ENCODE measurements around the gene DCANP1. TPM values are rescaled to one million over a fixed set of nuclear protein-coding genes. Genes with fewer than 3 reads are reported as not detected.

DCANP1 gene
- total and polyA plus RNA-seq, 4 donors = 0.09 to 0.51 (median 0.28) TPM

DNA sequence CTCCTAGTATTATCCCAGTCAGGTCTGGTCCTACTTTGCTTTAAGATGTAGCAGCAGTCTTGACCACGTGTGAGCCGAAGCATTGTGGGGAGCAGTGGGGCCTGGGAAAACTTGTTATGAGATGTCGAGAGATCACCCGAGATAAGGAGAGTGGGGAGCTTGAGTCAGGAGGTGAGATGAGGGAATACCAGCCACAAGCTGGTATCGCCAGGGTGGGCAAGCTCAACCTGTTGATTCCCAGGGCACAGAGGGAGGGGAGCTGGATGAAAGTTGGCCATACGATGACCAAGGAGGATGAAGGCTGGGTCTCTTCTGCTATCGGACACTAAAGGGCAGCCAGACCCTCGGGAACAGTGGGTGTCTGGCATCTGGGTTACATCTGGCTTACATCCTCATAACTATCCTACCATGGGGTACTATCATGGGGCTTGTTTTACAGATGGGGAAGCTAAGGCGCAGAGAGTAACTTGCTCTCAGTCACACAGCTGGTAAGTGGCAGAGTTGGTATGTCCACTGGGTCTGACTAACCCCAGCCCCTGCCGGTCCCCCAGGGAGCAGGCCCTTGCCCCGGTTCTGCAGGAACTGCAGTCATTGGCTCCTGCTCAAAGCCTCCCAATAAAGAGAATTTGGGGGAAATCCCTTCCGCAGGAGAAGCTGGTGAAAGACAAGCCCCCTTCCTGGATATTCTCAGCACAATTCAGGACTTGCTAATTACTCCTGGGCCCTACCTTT lies 18.4 kb upstream of the DCANP1 start:
- no peak overlapping the region for H3K4me3 ChIP-seq
- H3K27me3 ChIP-seq (ENCODE audit: control insufficient read depth in 3 of 3, insufficient read depth in 3 of 3, low read length in 2 of 3) = peaks cover 3 to 21% (median 7%) of the 10 kb centered on the region in 3 donors
- ATAC-seq (ENCODE audit: insufficient read depth, low FRiP score) = no peak
- peaks cover 0 to 18% (median 3%) of the 10 kb centered on the region in 5 donors for H3K4me1 ChIP-seq (ENCODE audit: control insufficient read depth in 5 of 5, insufficient read depth in 5 of 5, low read length in 5 of 5)
- no peak for DNase-seq
- H3K27ac ChIP-seq (ENCODE audit: low read depth in 1 of 2, low read length in 1 of 2) = no peak overlapping the region
- H3K9me3 ChIP-seq (ENCODE audit: control insufficient read depth in 4 of 4, insufficient read depth in 3 of 4, low read length in 3 of 4) = no peaks in the 10 kb centered on the region
- H3K36me3 ChIP-seq (ENCODE audit: control insufficient read depth in 4 of 4, insufficient read depth in 4 of 4, low read length in 4 of 4) = no peaks in the 10 kb centered on the region
- 66 to 67% methylated on average over 12 of the region's 12 CpGs for WGBS, 2 donors
- H3K9ac ChIP-seq (ENCODE audit: insufficient read depth in 1 of 2, low read length in 2 of 2) = no peak overlapping the region
- TF ChIP-seq, protein P1, sequence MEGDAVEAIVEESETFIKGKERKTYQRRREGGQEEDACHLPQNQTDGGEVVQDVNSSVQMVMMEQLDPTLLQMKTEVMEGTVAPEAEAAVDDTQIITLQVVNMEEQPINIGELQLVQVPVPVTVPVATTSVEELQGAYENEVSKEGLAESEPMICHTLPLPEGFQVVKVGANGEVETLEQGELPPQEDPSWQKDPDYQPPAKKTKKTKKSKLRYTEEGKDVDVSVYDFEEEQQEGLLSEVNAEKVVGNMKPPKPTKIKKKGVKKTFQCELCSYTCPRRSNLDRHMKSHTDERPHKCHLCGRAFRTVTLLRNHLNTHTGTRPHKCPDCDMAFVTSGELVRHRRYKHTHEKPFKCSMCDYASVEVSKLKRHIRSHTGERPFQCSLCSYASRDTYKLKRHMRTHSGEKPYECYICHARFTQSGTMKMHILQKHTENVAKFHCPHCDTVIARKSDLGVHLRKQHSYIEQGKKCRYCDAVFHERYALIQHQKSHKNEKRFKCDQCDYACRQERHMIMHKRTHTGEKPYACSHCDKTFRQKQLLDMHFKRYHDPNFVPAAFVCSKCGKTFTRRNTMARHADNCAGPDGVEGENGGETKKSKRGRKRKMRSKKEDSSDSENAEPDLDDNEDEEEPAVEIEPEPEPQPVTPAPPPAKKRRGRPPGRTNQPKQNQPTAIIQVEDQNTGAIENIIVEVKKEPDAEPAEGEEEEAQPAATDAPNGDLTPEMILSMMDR (IDR thresholded peaks at IDR 0.05; ENCODE audit: control extremely low read depth, extremely low read depth) = no peak

DNA sequence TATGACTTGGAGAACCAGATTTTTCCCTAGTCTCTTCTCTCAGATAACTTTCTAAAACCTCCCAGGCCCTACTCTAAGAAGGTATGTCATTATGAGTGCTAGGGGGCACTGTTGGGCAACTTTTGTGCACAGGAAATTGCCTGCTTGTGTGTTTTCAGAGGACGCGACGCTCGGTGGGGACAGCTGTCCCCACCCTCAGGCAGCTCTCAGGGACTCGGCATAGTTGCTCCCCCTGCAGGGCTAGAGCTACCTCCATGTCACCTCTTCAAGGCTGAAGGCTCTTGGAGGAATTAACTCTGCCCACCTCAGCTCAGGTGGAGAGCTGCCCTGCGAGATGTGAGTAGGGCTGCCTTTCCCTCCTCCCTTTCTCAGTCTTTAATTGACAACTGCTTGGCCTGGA lies 15.2 kb upstream of the DCANP1 start:
- ATAC-seq (ENCODE audit: insufficient read depth, low FRiP score) (no peak), DNase-seq (peak; percentile 66 to 81 (median 76))
- Histone ChIP-seq H3K27me3 (ENCODE audit: control insufficient read depth in 3 of 3, insufficient read depth in 3 of 3, low read length in 2 of 3) (peaks cover 3 to 5% (median 4%) of the 10 kb centered on the region in 3 donors), H3K9ac (ENCODE audit: insufficient read depth in 1 of 2, low read length in 2 of 2) (no peak overlapping the region), H3K4me1 (ENCODE audit: control insufficient read depth in 5 of 5, insufficient read depth in 5 of 5, low read length in 5 of 5) (peaks cover 0 to 39% (median 8%) of the 10 kb centered on the region in 5 donors), H3K27ac (ENCODE audit: low read depth in 1 of 2, low read length in 1 of 2) (no peak overlapping the region), H3K36me3 (ENCODE audit: control insufficient read depth in 4 of 4, insufficient read depth in 4 of 4, low read length in 4 of 4) (no peaks in the 10 kb centered on the region), H3K9me3 (ENCODE audit: control insufficient read depth in 4 of 4, insufficient read depth in 3 of 4, low read length in 3 of 4) (no peaks in the 10 kb centered on the region), H3K4me3 (no peak overlapping the region)
- WGBS, 2 donors = 10 to 16% methylated on average over 6 of the region's 6 CpGs
- TF ChIP-seq, protein P1 (IDR thresholded peaks at IDR 0.05; ENCODE audit: control extremely low read depth, extremely low read depth) = no peak

DNA sequence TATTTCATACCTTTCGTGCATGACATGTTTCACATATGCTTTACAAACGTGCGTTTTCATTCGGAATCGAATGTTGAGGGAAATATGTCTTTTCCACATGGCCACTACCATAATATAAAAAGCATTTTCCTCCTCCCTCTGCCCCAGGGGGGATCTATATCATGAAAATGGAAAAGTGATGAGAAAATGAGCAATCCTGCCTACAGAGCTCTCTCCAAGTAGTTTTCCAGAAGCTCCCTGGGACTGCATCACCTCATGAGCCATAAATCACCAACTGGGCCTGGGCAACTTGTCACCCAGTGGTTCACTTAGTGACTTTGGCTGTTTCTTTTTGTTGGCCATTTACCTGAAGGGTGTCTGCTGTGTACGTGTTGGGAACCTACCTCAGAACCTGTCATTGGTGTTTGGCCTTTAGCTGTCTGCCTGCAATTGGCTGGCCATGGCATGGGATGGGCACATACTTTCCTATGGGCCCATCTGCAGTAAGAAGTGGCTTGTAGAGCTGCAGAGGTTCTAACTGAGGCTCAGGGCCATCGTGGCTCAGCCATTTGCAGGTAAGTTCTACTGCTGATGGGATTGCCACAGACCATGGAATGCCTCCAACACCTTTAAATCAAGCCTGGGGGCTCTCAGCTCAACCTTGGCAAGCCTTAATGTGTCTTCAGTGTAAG lies 14.5 kb upstream of the DCANP1 start:
- TF ChIP-seq, protein P1 (IDR thresholded peaks at IDR 0.05; ENCODE audit: control extremely low read depth, extremely low read depth) = no peak
- Histone ChIP-seq H3K9me3 (ENCODE audit: control insufficient read depth in 4 of 4, insufficient read depth in 3 of 4, low read length in 3 of 4) (no peaks in the 10 kb centered on the region), H3K27ac (ENCODE audit: low read depth in 1 of 2, low read length in 1 of 2) (no peak overlapping the region), H3K36me3 (ENCODE audit: control insufficient read depth in 4 of 4, insufficient read depth in 4 of 4, low read length in 4 of 4) (no peaks in the 10 kb centered on the region), H3K4me1 (ENCODE audit: control insufficient read depth in 5 of 5, insufficient read depth in 5 of 5, low read length in 5 of 5) (peaks cover 0 to 36% (median 8%) of the 10 kb centered on the region in 5 donors), H3K4me3 (no peak overlapping the region), H3K9ac (ENCODE audit: insufficient read depth in 1 of 2, low read length in 2 of 2) (no peak overlapping the region), H3K27me3 (ENCODE audit: control insufficient read depth in 3 of 3, insufficient read depth in 3 of 3, low read length in 2 of 3) (peaks cover 0 to 3% (median 0%) of the 10 kb centered on the region in 3 donors)
- no peak for ATAC-seq (ENCODE audit: insufficient read depth, low FRiP score)
- 88 to 94% methylated on average over 7 of the region's 7 CpGs for WGBS, 2 donors
- no peak for DNase-seq

All from lung (tissue), 12 donors.